CD4-positive, alpha-beta T cell treated with Interleukin-4 for 4 hours (primary cell): ENCODE data around the gene EPHB1.

Experiments
- DNase-seq: peaks from one replicate; pipeline ENCODE4 v3.0.0-alpha.2; 2020

The EPHB1 gene

GRCh38 chr3:134852132-134852531, 57.1 kb downstream of the EPHB1 start:
- DNase-seq, result no peak

- DNase-seq, result no peak
Measured at GRCh38 chr3:134852893-134853351, 57.9 kb downstream of the EPHB1 start.

- DNase-seq, result no peak
Measured at GRCh38 chr3:134854254-134854653, 59.2 kb downstream of the EPHB1 start.

GRCh38 chr3:134857356-134857755, 62.3 kb downstream of the EPHB1 start:
- DNase-seq, result no peak

- no peak for DNase-seq
Measured at GRCh38 chr3:134857776-134858362, 62.8 kb downstream of the EPHB1 start.

- no peak for DNase-seq
Measured at GRCh38 chr3:134858441-134859035, 63.5 kb downstream of the EPHB1 start.

GRCh38 chr3:134859341-134859740, 64.3 kb downstream of the EPHB1 start:
- DNase-seq, result no peak

- no peak for DNase-seq
Measured at GRCh38 chr3:134860141-134860540, 65.1 kb downstream of the EPHB1 start.

- no peak for DNase-seq
Measured at GRCh38 chr3:134863915-134864314, 68.9 kb downstream of the EPHB1 start.

GRCh38 chr3:134864636-134865035, 69.6 kb downstream of the EPHB1 start:
- DNase-seq, result no peak

GRCh38 chr3:134867277-134867676, 72.2 kb downstream of the EPHB1 start:
- no peak for DNase-seq

- DNase-seq, result no peak
Measured at GRCh38 chr3:134869153-134869726, 74.2 kb downstream of the EPHB1 start.

GRCh38 chr3:134871818-134872217, 76.8 kb downstream of the EPHB1 start:
- no peak for DNase-seq

- no peak for DNase-seq
Measured at GRCh38 chr3:134872440-134873388, 77.7 kb downstream of the EPHB1 start.

GRCh38 chr3:134873789-134874188, 78.7 kb downstream of the EPHB1 start:
- DNase-seq, result no peak

GRCh38 chr3:134874737-134875413, 79.8 kb downstream of the EPHB1 start:
- no peak for DNase-seq

GRCh38 chr3:134876836-134877235, 81.8 kb downstream of the EPHB1 start:
- DNase-seq, result no peak

- no peak for DNase-seq
Measured at GRCh38 chr3:134877788-134878187, 82.7 kb downstream of the EPHB1 start.

- no peak for DNase-seq
Measured at GRCh38 chr3:134879990-134880389, 84.9 kb downstream of the EPHB1 start.

- no peak for DNase-seq
Measured at GRCh38 chr3:134880431-134880830, 85.4 kb downstream of the EPHB1 start.

GRCh38 chr3:134881305-134881704, 86.2 kb downstream of the EPHB1 start:
- DNase-seq, result no peak

- no peak for DNase-seq
Measured at GRCh38 chr3:134883697-134884385, 88.8 kb downstream of the EPHB1 start.
